Pancreas (tissue), 10 donors: ENCODE measurements around the gene ADK. TPM values are rescaled to one million over a fixed set of nuclear protein-coding genes. Genes with fewer than 3 reads are reported as not detected.

Source experiments
- ATAC-seq, 4 donors: fragments of 200-7000 bp; cut with Tn5 transposase; one replicate each; pipeline versions ENCODE4 v1.8.0 to v1.9.1; 2020; ENCODE audit warnings: mild to moderate bottlenecking in 4 of 4, moderate library complexity in 4 of 4
- DNase-seq, 6 donors: peaks; one replicate each; pipeline ENCODE4 v3.0.0-alpha.2; 2020
- FAIRE-seq: peaks from 2 replicates; lab custom pipeline; 2012; peaks lifted over from hg19 to GRCh38; lab: Jason Lieb, UNC
- H3K27ac ChIP-seq, 4 donors: fragments of 200-600 bp; sonication (generic); 1 replicate in 3 of 4; 2 replicates in 1 of 4; pipeline versions ENCODE4 v1.5.0 to v1.8.0; 2020
- H3K27me3 ChIP-seq, 4 donors: fragments of 200-600 bp; one replicate each; pipeline ENCODE4 v1.8.0; 2021
- H3K36me3 ChIP-seq, 3 donors: fragments of 200-600 bp; sonication (generic) in 1 of 3; one replicate each; pipeline versions ENCODE4 v1.5.0 to v1.8.0; 2020 to 2021
- H3K4me1 ChIP-seq, 3 donors: fragments of 200-600 bp; one replicate each; pipeline ENCODE4 v1.8.0; 2021
- H3K4me3 ChIP-seq, 4 donors: fragments of 200-600 bp; sonication (generic) in 2 of 4; one replicate each; pipeline versions ENCODE4 v1.5.0 to v1.8.0; 2020 to 2021
- H3K9me3 ChIP-seq, 4 donors: fragments of 200-600 bp; one replicate each; pipeline ENCODE4 v1.8.0; 2021
- WGBS, 2 donors: extraction: QIAGEN DNeasy Blood & Tissue Kit; methylation state at CpG; one replicate each; pipeline ENCODE4 v1.1.7; 2013; 5-methylcytosine and 5-hydroxymethylcytosine counted together
- intact Hi-C, 3 donors: fragments of 100-400 bp; cut with DNase I; formaldehyde crosslinking; loops; one replicate each; pipeline versions ENCODE4 v1.11.1 to v1.14.2; 2022
- polyA plus RNA-seq, 2 donors: library from polyadenylated mRNA; stranded (reverse); fragments of 200-250 nt; gene quantifications; one replicate each; pipeline ENCODE4 v1.2.3, GENCODE V29; 2013
- total RNA-seq, 6 donors: library from RNA; stranded (reverse); fragmentation: NEBNext Ultra II Directional in 4 of 6; extraction: Animal tissue kit (Norgen Biotek cat#: 25700) in 4 of 6; gene quantifications; one replicate each; pipeline versions ENCODE4 v1.2.1 to v1.2.4, GENCODE V29; 2021 to 2023
- TF ChIP-seq, protein P1 (sequence below), 4 donors: fragments of 200-600 bp; sonication (generic) in 3 of 4; IDR thresholded peaks; one replicate each; pipeline versions ENCODE4 v1.5.0 to v1.8.0; 2021; ENCODE audit warnings: antibody characterized with exemption in 4 of 4
- donor health status: healthy with polysubstance abuse.
- donor health status: DM: no; HTN: no; CAD: no; lungs with moderate emphysema.
- donor health status: DM: no; HTN: no; CAD: no.
- donor health status: control.
- donor health status: control.
- donor health status: Bipolar disorder and iron deficiency.
- donor health status: DM: yes; HTN: yes; CAD: no.
- donor health status: DM: no; HTN: no; CAD: no.
- donor health status: DM: no; HTN: no; CAD: no.
- donor health status: DM: yes; HTN: yes; CAD: no.

ADK gene
- total and polyA plus RNA-seq, 8 donors: 6.5 to 17.3 (median 13.4) TPM

DNA sequence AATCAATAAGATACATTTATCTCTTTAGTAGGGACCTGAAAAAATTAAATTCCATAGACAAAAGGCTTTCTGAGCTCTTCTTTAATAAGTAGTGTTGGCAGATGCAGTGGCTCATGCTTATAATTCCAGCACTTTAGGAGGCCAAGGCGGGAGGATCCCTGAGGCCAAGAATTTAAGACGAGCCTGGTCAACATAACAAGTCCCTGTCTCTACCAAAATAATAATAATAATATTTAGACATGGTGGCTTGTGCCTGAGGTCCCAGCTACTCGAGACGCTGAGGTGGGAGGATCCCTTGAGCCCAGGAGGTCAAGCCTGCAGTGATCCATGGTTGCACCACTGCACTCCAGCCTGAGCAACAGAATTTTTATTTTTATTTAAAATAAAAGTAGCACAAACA is 280.8 kb downstream of the ADK start:
- TF ChIP-seq, protein P1, sequence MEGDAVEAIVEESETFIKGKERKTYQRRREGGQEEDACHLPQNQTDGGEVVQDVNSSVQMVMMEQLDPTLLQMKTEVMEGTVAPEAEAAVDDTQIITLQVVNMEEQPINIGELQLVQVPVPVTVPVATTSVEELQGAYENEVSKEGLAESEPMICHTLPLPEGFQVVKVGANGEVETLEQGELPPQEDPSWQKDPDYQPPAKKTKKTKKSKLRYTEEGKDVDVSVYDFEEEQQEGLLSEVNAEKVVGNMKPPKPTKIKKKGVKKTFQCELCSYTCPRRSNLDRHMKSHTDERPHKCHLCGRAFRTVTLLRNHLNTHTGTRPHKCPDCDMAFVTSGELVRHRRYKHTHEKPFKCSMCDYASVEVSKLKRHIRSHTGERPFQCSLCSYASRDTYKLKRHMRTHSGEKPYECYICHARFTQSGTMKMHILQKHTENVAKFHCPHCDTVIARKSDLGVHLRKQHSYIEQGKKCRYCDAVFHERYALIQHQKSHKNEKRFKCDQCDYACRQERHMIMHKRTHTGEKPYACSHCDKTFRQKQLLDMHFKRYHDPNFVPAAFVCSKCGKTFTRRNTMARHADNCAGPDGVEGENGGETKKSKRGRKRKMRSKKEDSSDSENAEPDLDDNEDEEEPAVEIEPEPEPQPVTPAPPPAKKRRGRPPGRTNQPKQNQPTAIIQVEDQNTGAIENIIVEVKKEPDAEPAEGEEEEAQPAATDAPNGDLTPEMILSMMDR (IDR thresholded peaks at IDR 0.05): no peak
- ATAC-seq (no peak), FAIRE-seq (no peak), DNase-seq (no peak)
- Histone ChIP-seq H3K4me3 (no peak overlapping the region), H3K36me3 (no peaks in the 10 kb centered on the region), H3K27me3 (no peaks in the 10 kb centered on the region), H3K4me1 (no peaks in the 10 kb centered on the region), H3K9me3 (no peaks in the 10 kb centered on the region), H3K27ac (no peak overlapping the region)
- WGBS, 2 donors: 94 to 97% methylated on average over 4 of the region's 4 CpGs
- intact Hi-C loops: no loop called here

DNA sequence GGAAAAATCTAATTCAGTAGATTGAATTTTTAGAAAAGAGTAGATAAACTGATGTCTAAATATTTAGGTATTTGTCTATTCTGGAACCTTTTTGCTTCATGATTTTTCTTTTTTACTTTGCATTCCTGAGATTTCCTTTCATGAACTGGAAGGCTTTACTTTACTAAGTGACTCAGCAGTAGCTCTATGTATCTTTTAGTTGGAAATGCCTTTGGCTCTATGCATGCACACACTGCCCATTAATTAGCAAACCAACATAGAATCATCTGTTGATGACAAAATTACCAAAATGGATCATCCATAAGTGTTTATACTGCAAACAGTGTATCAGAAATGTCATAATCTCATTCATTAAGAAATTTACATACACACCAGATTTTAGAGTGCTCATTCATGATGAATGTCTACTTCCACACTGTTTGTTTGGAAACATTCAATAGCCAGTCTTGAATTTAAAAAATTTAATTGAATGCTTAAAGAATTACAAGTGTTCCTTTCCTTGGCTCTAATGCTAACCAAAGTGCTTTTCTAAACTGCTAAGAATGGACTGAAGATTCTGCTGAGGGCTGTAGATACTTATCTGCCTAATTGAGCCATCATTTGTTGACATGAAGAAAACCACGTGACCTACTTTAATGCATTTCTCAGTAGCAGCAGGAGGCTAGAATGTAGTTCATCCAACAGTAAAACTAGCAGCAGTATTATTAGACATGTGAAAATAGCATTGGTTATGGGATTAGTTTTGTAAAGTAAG is 282.0 kb downstream of the ADK start:
- TF ChIP-seq, protein P1 (IDR thresholded peaks at IDR 0.05): no peak
- intact Hi-C loops: no loop called here
- FAIRE-seq (peak; percentile 64), DNase-seq (no peak), ATAC-seq (peak in 1 of 4 donors; percentile 25)
- H3K4me3 ChIP-seq: no peak overlapping the region
- H3K9me3 ChIP-seq: no peaks in the 10 kb centered on the region
- H3K27me3 ChIP-seq: no peaks in the 10 kb centered on the region
- no peaks in the 10 kb centered on the region for H3K36me3 ChIP-seq
- no peak overlapping the region for H3K27ac ChIP-seq
- WGBS, 2 donors: 65 to 72% methylated on average over 1 of the region's 1 CpG
- H3K4me1 ChIP-seq: no peaks in the 10 kb centered on the region

DNA sequence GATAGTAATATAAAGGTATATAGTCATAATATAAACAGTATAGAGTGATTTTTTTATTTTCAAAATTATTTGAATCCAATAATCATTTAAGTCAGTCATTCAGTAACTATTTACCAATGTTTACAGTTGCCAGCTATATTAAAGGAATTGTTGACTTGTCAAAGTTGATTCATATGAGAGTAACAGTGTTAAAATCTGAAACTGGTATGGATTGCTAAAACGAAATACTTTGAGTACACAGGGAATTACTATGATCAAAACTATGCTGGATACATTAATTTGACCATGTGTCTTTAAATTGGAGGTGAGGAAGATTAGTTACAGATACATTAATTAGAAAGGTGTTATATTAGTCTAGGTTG is 282.6 kb downstream of the ADK start:
- WGBS, 2 donors: 42 to 57% methylated on average over 1 of the region's 1 CpG
- H3K27me3 ChIP-seq: no peaks in the 10 kb centered on the region
- ATAC-seq (no peak), DNase-seq (no peak), FAIRE-seq (no peak)
- no peaks in the 10 kb centered on the region for H3K4me1 ChIP-seq
- no peak overlapping the region for H3K27ac ChIP-seq
- no peaks in the 10 kb centered on the region for H3K9me3 ChIP-seq
- no peak overlapping the region for H3K4me3 ChIP-seq
- intact Hi-C loops: no loop called here
- TF ChIP-seq, protein P1 (IDR thresholded peaks at IDR 0.05): no peak
- H3K36me3 ChIP-seq: no peaks in the 10 kb centered on the region

DNA sequence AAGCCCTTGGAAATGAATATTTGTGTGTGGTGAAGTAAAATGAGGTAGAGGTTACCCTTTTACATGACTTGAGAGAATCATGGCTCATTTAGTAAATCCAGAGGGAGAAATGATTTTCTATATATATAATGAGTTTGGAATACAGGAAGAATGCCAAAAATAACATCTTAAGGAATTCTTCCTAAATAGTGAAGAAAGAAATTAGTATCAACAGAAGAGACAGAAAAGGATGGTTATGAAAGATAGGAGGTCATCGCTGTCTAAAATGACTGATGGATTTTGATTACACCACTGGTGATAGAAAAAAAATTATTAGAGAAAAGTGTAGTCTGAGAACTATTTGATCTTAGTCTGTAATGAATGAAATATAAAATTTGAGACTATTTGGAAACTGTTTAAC is 283.0 kb downstream of the ADK start:
- WGBS, 2 donors: 93 to 95% methylated on average over 1 of the region's 1 CpG
- intact Hi-C loops: no loop called here
- Histone ChIP-seq H3K36me3 (no peaks in the 10 kb centered on the region), H3K4me3 (no peak overlapping the region), H3K9me3 (no peaks in the 10 kb centered on the region), H3K4me1 (peaks cover 0 to 2% (median 0%) of the 10 kb centered on the region in 3 donors), H3K27ac (no peak overlapping the region), H3K27me3 (no peaks in the 10 kb centered on the region)
- TF ChIP-seq, protein P1 (IDR thresholded peaks at IDR 0.05): no peak
- no peak for FAIRE-seq
- DNase-seq: no peak
- no peak for ATAC-seq

DNA sequence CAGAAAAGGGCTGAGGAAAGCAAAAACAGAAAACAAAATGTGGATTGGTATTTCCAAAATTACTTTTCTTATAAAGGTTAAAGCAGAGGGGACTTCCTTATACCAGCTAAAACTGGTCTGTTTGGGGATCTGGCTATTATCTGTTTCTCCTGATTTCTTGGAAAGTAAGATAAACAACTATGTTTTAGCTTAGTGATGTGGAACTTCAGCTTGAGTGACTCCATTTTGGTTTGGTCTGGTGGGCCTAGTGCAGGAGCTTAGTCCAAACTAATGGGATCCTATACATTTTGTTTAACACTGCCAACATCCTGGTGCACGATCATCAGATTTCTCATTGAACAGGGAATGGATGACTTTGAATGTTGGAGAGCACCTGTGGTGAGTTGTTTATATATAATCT is 283.5 kb downstream of the ADK start:
- Histone ChIP-seq H3K9me3 (no peaks in the 10 kb centered on the region), H3K36me3 (no peaks in the 10 kb centered on the region), H3K27me3 (no peaks in the 10 kb centered on the region), H3K27ac (no peak overlapping the region), H3K4me3 (no peak overlapping the region), H3K4me1 (peaks cover 0 to 8% (median 4%) of the 10 kb centered on the region in 3 donors)
- intact Hi-C loops: no loop called here
- ATAC-seq: no peak
- no peak for FAIRE-seq
- TF ChIP-seq, protein P1 (IDR thresholded peaks at IDR 0.05): no peak
- 94 to 96% methylated on average over 1 of the region's 1 CpG for WGBS, 2 donors
- DNase-seq: no peak
